Keratinocyte (primary cell): ENCODE data around the gene POU6F2. TPM values are rescaled to one million over a fixed set of nuclear protein-coding genes. Genes with fewer than 3 reads are reported as not detected.

Experiments
- DNase-seq: peaks from one replicate; pipeline ENCODE4 v3.0.0-alpha.2; 2011; ENCODE audit warnings: low read depth, missing footprints, low spot score
- FAIRE-seq: peaks from 2 replicates; lab custom pipeline; 2011; peaks lifted over from hg19 to GRCh38; lab: Jason Lieb, UNC
- H2AFZ ChIP-seq: 2 replicates; pipeline ENCODE4 v1.6.0; 2012; ENCODE audit warnings: low read length, control low read depth, inconsistent platforms; ENCODE audit not compliant: control insufficient read depth
- H3K27ac ChIP-seq: 2 replicates; pipeline ENCODE4 v1.5.1; 2011; ENCODE audit warnings: low read length; ENCODE audit not compliant: control insufficient read depth, insufficient read depth
- H3K27me3 ChIP-seq: 3 replicates; pipeline ENCODE4 v1.6.0; 2011; ENCODE audit warnings: low read length; ENCODE audit not compliant: control insufficient read depth, insufficient read depth; ENCODE audit errors: extremely low read depth
- H3K36me3 ChIP-seq, 2 experiments: 2 replicates in 1 of 2; 3 replicates in 1 of 2; pipeline ENCODE4 v1.5.1; 2011; ENCODE audit warnings: low read length in 2 of 2, mild to moderate bottlenecking in 1 of 2; ENCODE audit not compliant: control insufficient read depth in 2 of 2, insufficient read depth in 2 of 2; ENCODE audit errors: extremely low read depth in 1 of 2
- H3K4me1 ChIP-seq: 3 replicates; pipeline ENCODE4 v1.5.1; 2011; ENCODE audit warnings: low read length; ENCODE audit not compliant: control insufficient read depth, insufficient read depth; ENCODE audit errors: extremely low read depth
- H3K4me2 ChIP-seq: 3 replicates; pipeline ENCODE4 v1.6.0; 2011; ENCODE audit warnings: low read depth, low read length; ENCODE audit not compliant: control insufficient read depth, insufficient read depth; ENCODE audit errors: extremely low read depth
- H3K4me3 ChIP-seq, 3 experiments: fragments of 200-600 bp in 1 of 3; sonication (generic) in 1 of 3; 2 replicates in 2 of 3; 3 replicates in 1 of 3; pipeline ENCODE4 v1.5.1; 2011 to 2016; ENCODE audit warnings: low read length in 3 of 3, mild to moderate bottlenecking in 3 of 3, control low read depth in 2 of 3, inconsistent platforms in 1 of 3, low read depth in 1 of 3, mixed read lengths in 1 of 3, mixed run types in 1 of 3, moderate library complexity in 1 of 3; ENCODE audit not compliant: control insufficient read depth in 2 of 3, insufficient read depth in 2 of 3; ENCODE audit errors: extremely low read depth in 1 of 3
- H3K79me2 ChIP-seq: 2 replicates; pipeline ENCODE4 v1.6.0; 2012; ENCODE audit warnings: low read length; ENCODE audit not compliant: control insufficient read depth, insufficient read depth
- H3K9ac ChIP-seq: 3 replicates; pipeline ENCODE4 v1.6.0; 2011; ENCODE audit warnings: low read length; ENCODE audit not compliant: control insufficient read depth, insufficient read depth; ENCODE audit errors: extremely low read depth
- H3K9me1 ChIP-seq: 3 replicates; pipeline ENCODE4 v1.6.0; 2011; ENCODE audit warnings: low read length; ENCODE audit not compliant: control insufficient read depth, insufficient read depth; ENCODE audit errors: extremely low read depth
- H3K9me3 ChIP-seq: 2 replicates; pipeline ENCODE4 v1.5.1; 2012; ENCODE audit warnings: low read depth, low read length; ENCODE audit not compliant: control insufficient read depth
- H4K20me1 ChIP-seq: 3 replicates; pipeline ENCODE4 v1.6.0; 2011; ENCODE audit warnings: low read length; ENCODE audit not compliant: control insufficient read depth, insufficient read depth; ENCODE audit errors: extremely low read depth
- CTCF ChIP-seq, 3 experiments: IDR thresholded peaks in 1 of 3; conservative IDR thresholded peaks in 1 of 3; optimal IDR thresholded peaks in 1 of 3; 2 replicates in 2 of 3; 3 replicates in 1 of 3; pipeline versions ENCODE3 to v1.5.1; 2011; ENCODE audit warnings: low read length in 3 of 3, mild to moderate bottlenecking in 3 of 3, moderate library complexity in 2 of 3, control low read depth in 1 of 3, inconsistent platforms in 1 of 3; ENCODE audit not compliant: insufficient read depth in 2 of 3; ENCODE audit errors: extremely low read depth in 1 of 3
- EZH2 ChIP-seq: IDR thresholded peaks from one replicate; pipeline ENCODE4 v1.6.1; 2012; ENCODE audit warnings: inconsistent platforms, mild to moderate bottlenecking, low read length, moderate library complexity
- dilution Hi-C: fragments of 300-500 bp; cut with MboI; formaldehyde crosslinking; loops from one replicate; pipeline ENCODE4 v1.7.0; 2020; ENCODE audit warnings: low sequenced_read_pairs; ENCODE audit not compliant: extremely low pct_ligation_motif_present
- polyA plus RNA-seq, 5 experiments: library from polyadenylated mRNA; depleted of rRNA in 3 of 5; stranded (reverse) in 3 of 5; stranded (forward) in 1 of 5; unstranded in 1 of 5; fragments of >200 nt; gene quantifications; 1 replicate in 1 of 5; 2 replicates in 3 of 5; 3 replicates in 1 of 5; pipeline versions ENCODE4 v1.2.1 to v1.2.3, GENCODE V29; 2011 to 2012; ENCODE audit warnings: missing spikeins in 2 of 5, low read depth in 1 of 5, low replicate concordance in 1 of 5

The POU6F2 gene
- polyA plus RNA-seq, 1 donor (not counting 4 experiments of a cell fraction or from before 2014, with no cell fraction given), result not detected

DNA sequence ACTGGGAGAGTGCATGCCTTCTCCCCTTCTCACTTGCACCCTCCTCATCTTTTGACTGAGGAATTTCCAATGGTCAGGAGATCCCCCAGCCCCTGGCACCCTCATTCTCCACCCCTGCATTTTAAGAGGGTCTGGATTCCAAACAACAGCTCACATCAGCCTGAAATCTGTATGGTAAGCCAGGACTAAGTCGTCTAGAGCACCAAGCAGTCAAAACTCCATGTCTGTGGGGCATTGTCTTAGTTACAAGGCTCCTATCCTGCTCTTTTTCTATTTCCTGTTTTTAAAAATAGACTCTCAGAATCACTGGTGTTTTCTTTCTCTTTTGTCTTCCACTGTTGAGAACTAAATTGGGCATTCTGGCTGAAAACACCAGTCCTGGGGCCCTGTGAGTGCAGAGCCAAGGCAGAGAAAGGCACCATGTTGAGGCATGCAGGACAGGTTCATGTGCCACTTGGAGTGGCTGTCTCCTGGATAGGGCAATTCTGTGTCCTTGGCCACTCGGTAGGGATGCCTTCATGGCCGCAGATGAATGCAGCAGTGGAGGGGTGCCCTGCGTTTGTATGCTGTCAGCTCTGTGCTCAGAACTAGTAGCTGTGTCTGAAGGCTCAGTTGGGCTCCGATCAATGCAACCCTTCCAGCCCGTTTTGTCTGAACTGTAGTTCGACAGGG lies 371.9 kb downstream of the POU6F2 start:
- Histone ChIP-seq H3K4me3 (no peak overlapping the region), H2AFZ (no peak overlapping the region), H3K9me3 (no peaks in the 10 kb centered on the region), H3K79me2 (no peaks in the 10 kb centered on the region), H3K27ac (no peak overlapping the region), H3K4me2 (no peak overlapping the region), H4K20me1 (no peaks in the 10 kb centered on the region), H3K9me1 (no peaks in the 10 kb centered on the region), H3K36me3 (no peaks in the 10 kb centered on the region), H3K9ac (no peak overlapping the region), H3K4me1 (no peaks in the 10 kb centered on the region), H3K27me3 (peaks cover 8% of the 10 kb centered on the region)
- DNase-seq (no peak), FAIRE-seq (no peak)
- TF ChIP-seq EZH2, result no peak
- TF ChIP-seq CTCF (optimal IDR thresholded peaks at IDR 0.05 in 1 of 3, IDR thresholded peaks at IDR 0.05 in 1 of 3, conservative IDR thresholded peaks at IDR 0.05 in 1 of 3; ENCODE audit: extremely low read depth in 1 of 3, insufficient read depth in 2 of 3, low read length in 3 of 3), result no peak
- dilution Hi-C loops, result no loop called here

DNA sequence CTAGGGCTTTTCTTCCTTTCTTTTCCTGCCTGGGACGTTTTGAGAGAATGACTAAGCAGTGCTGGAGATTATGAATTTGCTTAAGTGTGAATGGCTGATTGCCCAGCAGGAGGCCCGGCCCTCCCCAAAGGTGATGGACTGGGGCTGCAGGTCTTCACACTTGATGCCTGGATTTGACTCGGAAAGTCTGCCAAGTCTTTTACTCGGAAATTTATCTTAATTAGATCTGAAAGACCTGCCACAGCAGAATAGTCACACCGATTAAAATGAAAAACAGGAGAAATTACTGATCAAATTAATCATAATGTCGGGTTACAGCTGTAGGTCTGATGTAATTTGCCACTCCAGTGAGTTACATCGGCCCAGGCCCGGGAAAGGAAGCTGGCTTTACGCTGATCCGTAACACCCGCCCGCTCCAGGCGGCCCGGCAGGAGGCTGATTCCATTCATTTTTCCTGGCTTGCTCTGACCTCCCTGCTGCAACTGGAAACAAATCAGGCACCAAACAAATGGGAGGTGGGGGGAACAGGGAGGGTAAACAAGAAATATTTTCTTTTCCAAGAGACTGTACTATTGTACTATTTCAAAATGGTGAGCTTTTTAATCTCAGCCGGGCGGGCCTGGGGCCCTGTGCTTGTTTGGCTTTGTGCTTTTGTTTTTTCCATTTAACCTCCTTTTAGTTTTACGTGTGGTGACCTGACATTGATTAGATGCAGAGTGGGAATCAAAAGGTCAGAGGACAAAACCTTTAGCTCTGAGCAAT lies 376.1 kb downstream of the POU6F2 start:
- no peak for FAIRE-seq
- dilution Hi-C loops, result no loop called here
- H3K4me1 ChIP-seq, result no peaks in the 10 kb centered on the region

More for the DNA sequence above, 376.1 kb downstream of the POU6F2 start:
- Histone ChIP-seq H3K9me1 (no peaks in the 10 kb centered on the region), H3K27me3 (peaks cover 8% of the 10 kb centered on the region), H4K20me1 (no peaks in the 10 kb centered on the region), H3K27ac (no peak overlapping the region), H2AFZ (no peak overlapping the region), H3K9ac (no peak overlapping the region), H3K4me3 (no peak overlapping the region), H3K4me2 (peak overlapping the region; percentile 35), H3K36me3 (no peaks in the 10 kb centered on the region), H3K79me2 (no peaks in the 10 kb centered on the region), H3K9me3 (no peaks in the 10 kb centered on the region)
- TF ChIP-seq CTCF (optimal IDR thresholded peaks at IDR 0.05 in 1 of 3, IDR thresholded peaks at IDR 0.05 in 1 of 3, conservative IDR thresholded peaks at IDR 0.05 in 1 of 3; ENCODE audit: extremely low read depth in 1 of 3, insufficient read depth in 2 of 3, low read length in 3 of 3), result peak in 1 of 3 experiments; percentile 27
- no peak for TF ChIP-seq EZH2
- no peak for DNase-seq
